ENCODE results near the gene ANK2. TPM values are rescaled to one million over a fixed set of nuclear protein-coding genes. Genes with fewer than 3 reads are reported as not detected.

ANK2 gene
- total RNA-seq, 2 donors from 2014 or later = 6.6 to 7.1 TPM

DNA sequence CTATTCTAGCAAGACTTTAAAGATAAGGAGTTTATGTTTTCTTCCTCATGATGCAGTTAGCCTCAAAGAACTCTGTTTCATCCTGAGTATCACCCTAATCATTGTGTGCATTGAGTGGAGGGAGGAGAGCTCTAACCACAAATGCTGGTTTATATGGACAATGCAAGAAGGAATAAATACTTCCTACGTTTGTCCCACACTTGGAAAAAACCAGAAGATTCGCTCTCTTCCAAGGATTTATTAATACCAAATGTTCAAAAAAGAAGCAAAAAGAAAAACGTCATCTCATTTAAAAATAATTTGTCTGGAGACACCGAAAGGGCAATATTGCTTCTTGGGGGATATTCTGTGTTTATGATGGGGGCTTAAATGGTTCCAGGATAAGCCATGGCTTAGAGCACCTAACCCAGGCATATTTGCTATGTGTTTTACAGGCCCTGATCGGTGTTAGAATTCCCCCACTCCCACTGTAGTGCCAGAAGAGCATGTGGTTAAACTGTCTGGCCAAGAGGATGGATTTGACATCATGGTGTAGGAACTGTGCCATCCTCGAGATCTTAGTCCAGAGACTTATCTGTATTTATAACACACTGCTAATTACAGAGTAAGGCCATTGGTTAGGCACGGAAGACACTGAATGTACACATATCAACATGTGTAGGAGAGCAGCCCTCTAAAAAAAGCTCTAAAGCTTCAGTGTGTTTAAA is 227.2 kb downstream of the ANK2 start:
- H3K36me3 Mint-ChIP-seq (ENCODE audit: insufficient read depth in 2 of 2) = no peaks in the 10 kb centered on the region
- H3K4me1 Mint-ChIP-seq (ENCODE audit: low read depth) = no peaks in the 10 kb centered on the region
- ATAC-seq (replicated peaks in 1 of 2) (no peak), DNase-seq (no peak)
- no peaks in the 10 kb centered on the region for H3K9me3 Mint-ChIP-seq
- peaks cover 50% of the 10 kb centered on the region for H3K27me3 Mint-ChIP-seq (ENCODE audit: low read depth)
- H3K27ac Mint-ChIP-seq = no peak overlapping the region
- H3K4me3 Mint-ChIP-seq = no peak overlapping the region

DNA sequence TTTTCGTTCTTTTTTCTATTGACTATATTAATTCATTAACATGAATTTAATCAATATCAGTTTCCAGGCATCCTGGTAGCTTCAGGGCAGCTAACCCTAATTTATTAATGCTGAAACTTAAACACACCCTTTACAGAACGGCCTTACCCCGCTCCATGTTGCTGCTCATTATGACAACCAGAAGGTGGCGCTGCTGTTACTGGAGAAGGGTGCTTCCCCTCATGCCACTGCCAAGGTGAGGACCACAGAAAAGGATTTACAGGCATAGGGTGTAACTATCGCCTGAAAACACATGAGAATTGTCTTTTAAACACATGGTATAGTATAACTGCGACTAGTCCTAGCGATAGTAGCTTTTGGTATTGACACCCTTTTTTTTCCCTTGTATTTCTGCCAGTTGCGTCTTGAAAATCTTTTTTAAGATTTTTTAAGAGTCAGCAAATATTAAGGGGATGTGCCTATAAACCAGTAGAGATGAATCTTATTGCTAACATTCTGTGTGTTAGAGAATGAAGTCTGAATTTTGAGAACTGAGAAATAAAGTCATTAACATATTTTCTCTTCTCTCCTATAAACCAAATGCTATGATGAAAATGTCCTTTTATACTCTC is 229.0 kb downstream of the ANK2 start:
- peak; percentile 70 to 72 for DNase-seq
- peak; percentile 84 to 87 for ATAC-seq (replicated peaks in 1 of 2)
- Mint-ChIP-seq H3K36me3 (ENCODE audit: insufficient read depth in 2 of 2) (no peaks in the 10 kb centered on the region), H3K4me3 (no peak overlapping the region), H3K4me1 (ENCODE audit: low read depth) (no peaks in the 10 kb centered on the region), H3K27me3 (ENCODE audit: low read depth) (peaks cover 50% of the 10 kb centered on the region), H3K27ac (no peak overlapping the region), H3K9me3 (no peaks in the 10 kb centered on the region)

- DNase-seq = no peak
- H3K9me3 Mint-ChIP-seq = no peaks in the 10 kb centered on the region
- no peaks in the 10 kb centered on the region for H3K4me1 Mint-ChIP-seq (ENCODE audit: low read depth)
- H3K27ac Mint-ChIP-seq = no peak overlapping the region
- no peak overlapping the region for H3K4me3 Mint-ChIP-seq
- no peaks in the 10 kb centered on the region for H3K36me3 Mint-ChIP-seq (ENCODE audit: insufficient read depth in 2 of 2)
- H3K27me3 Mint-ChIP-seq (ENCODE audit: low read depth) = peaks cover 9% of the 10 kb centered on the region
- no peak for ATAC-seq (replicated peaks in 1 of 2)
Observed at GRCh38 chr4:113285501-113285900, 236.0 kb downstream of the ANK2 start.

GRCh38 chr4:113288257-113288656 is 238.8 kb downstream of the ANK2 start:
- DNase-seq (no peak), ATAC-seq (replicated peaks in 1 of 2) (no peak)
- H3K36me3 Mint-ChIP-seq (ENCODE audit: insufficient read depth in 2 of 2) = no peaks in the 10 kb centered on the region
- H3K9me3 Mint-ChIP-seq = no peaks in the 10 kb centered on the region
- H3K4me1 Mint-ChIP-seq (ENCODE audit: low read depth) = no peaks in the 10 kb centered on the region
- peaks cover 20% of the 10 kb centered on the region for H3K27me3 Mint-ChIP-seq (ENCODE audit: low read depth)
- H3K4me3 Mint-ChIP-seq = no peak overlapping the region
- no peak overlapping the region for H3K27ac Mint-ChIP-seq

DNA sequence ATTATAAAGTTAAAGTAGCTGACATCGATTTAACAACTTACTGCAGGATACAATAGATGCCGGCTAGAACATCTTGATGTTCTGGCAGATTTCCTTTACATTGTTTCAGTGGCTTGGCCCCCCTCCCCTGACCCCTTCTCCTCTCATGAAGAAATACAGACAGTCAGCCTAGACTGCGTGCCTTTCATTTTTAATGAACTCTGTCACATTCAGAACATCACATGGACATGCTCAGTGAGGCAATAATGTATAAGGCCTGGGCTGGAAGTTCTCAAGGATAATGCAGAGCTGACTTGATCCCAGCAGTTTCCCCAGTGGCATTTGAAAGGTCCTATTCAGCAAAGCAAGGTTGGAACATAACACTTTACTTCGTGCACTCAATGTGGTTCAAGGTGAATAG is 239.2 kb downstream of the ANK2 start:
- DNase-seq (no peak), ATAC-seq (replicated peaks in 1 of 2) (no peak)
- Mint-ChIP-seq H3K36me3 (ENCODE audit: insufficient read depth in 2 of 2) (no peaks in the 10 kb centered on the region), H3K4me1 (ENCODE audit: low read depth) (no peaks in the 10 kb centered on the region), H3K9me3 (no peaks in the 10 kb centered on the region), H3K27ac (no peak overlapping the region), H3K4me3 (no peak overlapping the region), H3K27me3 (ENCODE audit: low read depth) (peaks cover 21% of the 10 kb centered on the region)

GRCh38 chr4:113289766-113290165 is 240.3 kb downstream of the ANK2 start:
- Mint-ChIP-seq H3K27ac (no peak overlapping the region), H3K4me3 (no peak overlapping the region), H3K27me3 (ENCODE audit: low read depth) (peaks cover 21% of the 10 kb centered on the region), H3K4me1 (ENCODE audit: low read depth) (no peaks in the 10 kb centered on the region), H3K9me3 (no peaks in the 10 kb centered on the region), H3K36me3 (ENCODE audit: insufficient read depth in 2 of 2) (no peaks in the 10 kb centered on the region)
- no peak for DNase-seq
- ATAC-seq (replicated peaks in 1 of 2) = no peak

DNA sequence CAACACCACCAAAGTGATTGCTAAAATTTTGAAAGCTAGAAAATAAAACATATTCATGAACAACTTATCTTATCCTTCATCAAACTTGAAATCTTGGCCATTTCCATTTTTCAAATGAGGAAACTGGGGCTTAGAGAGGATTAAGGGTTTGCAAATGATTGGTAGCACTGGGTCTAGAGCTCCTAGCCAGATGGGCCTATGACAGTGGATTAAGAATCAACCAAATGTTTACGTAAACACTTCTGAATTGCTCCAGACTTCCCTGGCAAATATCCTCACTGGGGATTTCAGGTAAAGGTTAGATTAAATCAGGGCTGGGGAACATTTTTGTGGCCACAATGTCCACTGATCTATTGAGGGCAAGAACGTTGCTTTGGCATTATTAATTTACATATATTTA is 241.2 kb downstream of the ANK2 start:
- H3K4me3 Mint-ChIP-seq = no peak overlapping the region
- ATAC-seq (replicated peaks in 1 of 2) (no peak), DNase-seq (no peak)
- peaks cover 29% of the 10 kb centered on the region for H3K27me3 Mint-ChIP-seq (ENCODE audit: low read depth)
- no peaks in the 10 kb centered on the region for H3K4me1 Mint-ChIP-seq (ENCODE audit: low read depth)
- H3K36me3 Mint-ChIP-seq (ENCODE audit: insufficient read depth in 2 of 2) = no peaks in the 10 kb centered on the region
- H3K27ac Mint-ChIP-seq = no peak overlapping the region
- no peaks in the 10 kb centered on the region for H3K9me3 Mint-ChIP-seq

- Mint-ChIP-seq H3K4me1 (ENCODE audit: low read depth) (no peaks in the 10 kb centered on the region), H3K9me3 (no peaks in the 10 kb centered on the region), H3K27ac (no peak overlapping the region), H3K27me3 (ENCODE audit: low read depth) (peaks cover 31% of the 10 kb centered on the region), H3K4me3 (no peak overlapping the region), H3K36me3 (ENCODE audit: insufficient read depth in 2 of 2) (no peaks in the 10 kb centered on the region)
- DNase-seq = no peak
- no peak for ATAC-seq (replicated peaks in 1 of 2)
Observed at GRCh38 chr4:113292371-113293042, 243.1 kb downstream of the ANK2 start.

- no peak overlapping the region for H3K27ac Mint-ChIP-seq
- H3K36me3 Mint-ChIP-seq (ENCODE audit: insufficient read depth in 2 of 2) = no peaks in the 10 kb centered on the region
- no peaks in the 10 kb centered on the region for H3K9me3 Mint-ChIP-seq
- DNase-seq (no peak), ATAC-seq (replicated peaks in 1 of 2) (peak in 1 of 2 donors; percentile 29)
- H3K27me3 Mint-ChIP-seq (ENCODE audit: low read depth) = peaks cover 31% of the 10 kb centered on the region
- H3K4me3 Mint-ChIP-seq = no peak overlapping the region
- H3K4me1 Mint-ChIP-seq (ENCODE audit: low read depth) = no peaks in the 10 kb centered on the region
Observed at GRCh38 chr4:113293043-113293560, 243.6 kb downstream of the ANK2 start.

DNA sequence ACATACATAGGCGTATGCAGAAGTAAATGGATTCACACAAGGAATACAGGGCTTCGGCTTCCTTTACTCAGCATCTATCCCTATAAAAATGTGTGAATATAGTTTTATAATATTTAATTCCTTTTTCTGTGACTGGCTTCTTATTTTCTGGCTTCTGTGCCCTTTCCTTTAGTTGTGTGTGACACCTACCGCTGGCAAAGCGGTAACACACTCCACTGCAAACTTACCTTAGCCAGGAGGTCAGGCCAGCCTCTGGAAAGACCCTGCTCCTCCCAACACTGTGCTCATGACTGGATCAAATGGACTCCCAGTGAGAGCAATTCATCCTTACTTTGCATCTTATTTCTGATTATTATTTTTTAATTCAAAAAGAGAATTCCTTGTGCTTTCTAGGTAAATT is 244.2 kb downstream of the ANK2 start:
- Mint-ChIP-seq H3K4me1 (ENCODE audit: low read depth) (no peaks in the 10 kb centered on the region), H3K9me3 (no peaks in the 10 kb centered on the region), H3K4me3 (no peak overlapping the region), H3K36me3 (ENCODE audit: insufficient read depth in 2 of 2) (no peaks in the 10 kb centered on the region), H3K27me3 (ENCODE audit: low read depth) (peaks cover 31% of the 10 kb centered on the region), H3K27ac (no peak overlapping the region)
- no peak for DNase-seq
- no peak for ATAC-seq (replicated peaks in 1 of 2)

DNA sequence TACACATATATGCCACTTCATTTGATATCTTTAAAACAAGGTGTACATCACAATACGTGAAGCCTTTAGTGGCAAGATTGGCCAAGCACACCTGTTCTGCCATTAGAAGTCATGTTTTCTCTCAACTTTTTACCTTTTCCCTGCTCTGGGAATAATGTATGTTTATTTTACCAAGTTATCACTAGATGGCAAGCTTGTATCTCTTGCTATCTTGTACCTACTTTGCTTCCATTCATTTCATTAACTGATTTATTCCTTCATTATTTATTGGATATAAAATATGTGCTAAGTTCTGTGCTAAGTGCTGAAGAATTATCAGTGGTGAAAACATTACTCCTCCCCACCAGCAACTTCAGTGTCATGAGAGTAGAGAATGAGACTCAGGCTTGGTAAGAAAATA is 245.5 kb downstream of the ANK2 start:
- no peak for ATAC-seq (replicated peaks in 1 of 2)
- Mint-ChIP-seq H3K27me3 (ENCODE audit: low read depth) (peaks cover 31% of the 10 kb centered on the region), H3K4me3 (no peak overlapping the region), H3K27ac (no peak overlapping the region), H3K36me3 (ENCODE audit: insufficient read depth in 2 of 2) (no peaks in the 10 kb centered on the region), H3K9me3 (no peaks in the 10 kb centered on the region), H3K4me1 (ENCODE audit: low read depth) (no peaks in the 10 kb centered on the region)
- no peak for DNase-seq

DNA sequence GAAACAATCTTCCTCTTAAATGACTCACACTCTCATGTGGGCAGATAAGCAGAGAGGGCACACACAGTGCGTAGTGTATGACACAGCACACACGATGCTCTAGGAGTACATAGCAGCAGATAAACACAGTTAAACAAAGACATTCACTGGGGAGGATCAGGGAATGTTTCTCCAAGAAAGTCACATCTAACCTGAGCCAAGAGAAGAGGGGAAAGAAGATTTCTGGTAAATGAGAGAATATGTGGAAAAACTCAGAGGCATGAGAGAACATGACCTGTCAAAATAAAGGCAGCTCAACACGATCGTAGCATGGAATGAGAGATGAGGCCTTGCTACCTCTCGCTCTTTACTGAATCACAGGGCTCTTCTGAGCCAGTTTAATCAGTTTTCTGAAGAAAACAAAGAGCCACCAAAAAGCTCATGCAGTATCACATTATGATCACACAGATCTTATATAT is 251.0 kb downstream of the ANK2 start:
- H3K27me3 Mint-ChIP-seq (ENCODE audit: low read depth) = peaks cover 11% of the 10 kb centered on the region
- no peaks in the 10 kb centered on the region for H3K36me3 Mint-ChIP-seq (ENCODE audit: insufficient read depth in 2 of 2)
- H3K9me3 Mint-ChIP-seq = no peaks in the 10 kb centered on the region
- peaks cover 8% of the 10 kb centered on the region for H3K4me1 Mint-ChIP-seq (ENCODE audit: low read depth)
- ATAC-seq (replicated peaks in 1 of 2) (peak; percentile 81 to 97), DNase-seq (peak; percentile 3 to 11)
- no peak overlapping the region for H3K27ac Mint-ChIP-seq
- H3K4me3 Mint-ChIP-seq = no peak overlapping the region

GRCh38 chr4:113302051-113302450 is 252.6 kb downstream of the ANK2 start:
- no peaks in the 10 kb centered on the region for H3K36me3 Mint-ChIP-seq (ENCODE audit: insufficient read depth in 2 of 2)
- DNase-seq = no peak
- H3K4me1 Mint-ChIP-seq (ENCODE audit: low read depth) = peaks cover 8% of the 10 kb centered on the region
- H3K9me3 Mint-ChIP-seq = no peaks in the 10 kb centered on the region
- ATAC-seq (replicated peaks in 1 of 2) = no peak
- H3K27me3 Mint-ChIP-seq (ENCODE audit: low read depth) = peaks cover 7% of the 10 kb centered on the region
- H3K27ac Mint-ChIP-seq = no peak overlapping the region
- H3K4me3 Mint-ChIP-seq = no peak overlapping the region

Measured in activated T-cell treated with anti-CD3 and anti-CD28 coated beads, Interleukin-2, amount 50 U/mL, for 72 hours (primary cell).